ENCODE measurements around the gene EGFL8. TPM values are rescaled to one million over a fixed set of nuclear protein-coding genes. Genes with fewer than 3 reads are reported as not detected.
"Not testable (repeated sequence)": the region's sequence is repeated elsewhere in the genome, so short reads cannot be mapped to it uniquely, and the experiment has no call there.

EGFL8 gene
- total RNA-seq, 1 donor from 2014 or later, result 1.9 TPM

GRCh38 chr6:32195902-32196681 is 31.7 kb downstream of the EGFL8 start:
- peak; percentile 92 for DNase-seq (ENCODE audit: low spot score)

GRCh38 chr6:32196682-32197616 is 32.6 kb downstream of the EGFL8 start:
- peak; percentile 55 for DNase-seq (ENCODE audit: low spot score)

- DNase-seq (ENCODE audit: low spot score), result no peak
Measured at GRCh38 chr6:32198345-32198696, 33.9 kb downstream of the EGFL8 start.

GRCh38 chr6:32198866-32199265 is 34.5 kb downstream of the EGFL8 start:
- DNase-seq (ENCODE audit: low spot score), result no peak

- DNase-seq (ENCODE audit: low spot score), result no peak
Measured at GRCh38 chr6:32200711-32201475, 36.5 kb downstream of the EGFL8 start.

- no peak for DNase-seq (ENCODE audit: low spot score)
Measured at GRCh38 chr6:32202186-32202585, 37.8 kb downstream of the EGFL8 start.

GRCh38 chr6:32203426-32204267 is 39.3 kb downstream of the EGFL8 start:
- DNase-seq (ENCODE audit: low spot score), result no peak

GRCh38 chr6:32204268-32204715 is 39.9 kb downstream of the EGFL8 start:
- no peak for DNase-seq (ENCODE audit: low spot score)

- no peak for DNase-seq (ENCODE audit: low spot score)
Measured at GRCh38 chr6:32208996-32209395, 44.6 kb downstream of the EGFL8 start.

GRCh38 chr6:32210191-32210601 is 45.8 kb downstream of the EGFL8 start:
- DNase-seq (ENCODE audit: low spot score), result no peak

GRCh38 chr6:32211432-32211831 is 47.0 kb downstream of the EGFL8 start:
- DNase-seq (ENCODE audit: low spot score), result not testable (repeated sequence)

- DNase-seq (ENCODE audit: low spot score), result no peak
Measured at GRCh38 chr6:32212076-32212760, 47.8 kb downstream of the EGFL8 start.

- no peak for DNase-seq (ENCODE audit: low spot score)
Measured at GRCh38 chr6:32213649-32214048, 49.3 kb downstream of the EGFL8 start.

GRCh38 chr6:32214126-32214525 is 49.7 kb downstream of the EGFL8 start:
- no peak for DNase-seq (ENCODE audit: low spot score)

- DNase-seq (ENCODE audit: low spot score), result no peak
Measured at GRCh38 chr6:32215617-32216016, 51.2 kb downstream of the EGFL8 start.

GRCh38 chr6:32216285-32216684 is 51.9 kb downstream of the EGFL8 start:
- no peak for DNase-seq (ENCODE audit: low spot score)

GRCh38 chr6:32216998-32217397 is 52.6 kb downstream of the EGFL8 start:
- no peak for DNase-seq (ENCODE audit: low spot score)
